Measurements from ENCODE around the gene FPGT. TPM values are rescaled to one million over a fixed set of nuclear protein-coding genes. Genes with fewer than 3 reads are reported as not detected.

The FPGT gene
- total and polyA plus RNA-seq, 2 of the 13 experiments (the other 11 are each of a cell fraction or from before 2014, with no cell fraction given), result 4.3 to 9.8 TPM

GRCh38 chr1:74197657-74198552 lies at the start of gene FPGT, which contains the start of gene LRRIQ3 (continued):
- TF ChIP-seq ZBTB39 (CRISPR knock-in tag; IDR thresholded peaks at IDR 0.05) (no peak), ZC3H13 (CRISPR knock-in tag; IDR thresholded peaks at IDR 0.05) (no peak), ZNF235 (CRISPR knock-in tag; IDR thresholded peaks at IDR 0.05; ENCODE audit: borderline replicate concordance) (no peak), MBNL3 (CRISPR knock-in tag; conservative IDR thresholded peaks at IDR 0.05) (no peak), AFF4 (CRISPR knock-in tag; IDR thresholded peaks at IDR 0.05) (no peak), IRF1 (CRISPR knock-in tag; IDR thresholded peaks at IDR 0.05; ENCODE audit: low read depth) (no peak), E2F5 (CRISPR knock-in tag; conservative IDR thresholded peaks at IDR 0.05) (no peak), ZNF672 (CRISPR knock-in tag; IDR thresholded peaks at IDR 0.05) (no peak), ZNF766 (CRISPR knock-in tag; IDR thresholded peaks at IDR 0.05; ENCODE audit: borderline replicate concordance) (no peak), KDM3A (CRISPR knock-in tag; IDR thresholded peaks at IDR 0.05; ENCODE audit: low read depth) (no peak), THRA (CRISPR knock-in tag; IDR thresholded peaks at IDR 0.05; ENCODE audit: borderline replicate concordance) (no peak), SRY (CRISPR knock-in tag; IDR thresholded peaks at IDR 0.05) (no peak), ZNF382 (CRISPR knock-in tag; IDR thresholded peaks at IDR 0.05; ENCODE audit: borderline replicate concordance) (no peak), ZNF432 (CRISPR knock-in tag; IDR thresholded peaks at IDR 0.05; ENCODE audit: borderline replicate concordance) (no peak), ZNF446 (CRISPR knock-in tag; IDR thresholded peaks at IDR 0.05) (no peak), FUBP1 (CRISPR knock-in tag; IDR thresholded peaks at IDR 0.05; ENCODE audit: borderline replicate concordance) (no peak), MLLT10 (CRISPR knock-in tag; IDR thresholded peaks at IDR 0.05) (no peak)
